Activated CD8-positive, alpha-beta memory T cell treated with anti-CD3 and anti-CD28 coated beads, Interleukin-2, amount 50 U/mL, for 1 hour (primary cell): Measurements from ENCODE around the gene RILPL1.
"Not testable (repeated sequence)": the region's sequence is repeated elsewhere in the genome, so short reads cannot be mapped to it uniquely, and the experiment has no call there.

Experiments used
- DNase-seq: peaks from one replicate; pipeline ENCODE4 v3.0.0-alpha.2; 2020; ENCODE audit errors: extremely low read depth

The RILPL1 gene, protein sequence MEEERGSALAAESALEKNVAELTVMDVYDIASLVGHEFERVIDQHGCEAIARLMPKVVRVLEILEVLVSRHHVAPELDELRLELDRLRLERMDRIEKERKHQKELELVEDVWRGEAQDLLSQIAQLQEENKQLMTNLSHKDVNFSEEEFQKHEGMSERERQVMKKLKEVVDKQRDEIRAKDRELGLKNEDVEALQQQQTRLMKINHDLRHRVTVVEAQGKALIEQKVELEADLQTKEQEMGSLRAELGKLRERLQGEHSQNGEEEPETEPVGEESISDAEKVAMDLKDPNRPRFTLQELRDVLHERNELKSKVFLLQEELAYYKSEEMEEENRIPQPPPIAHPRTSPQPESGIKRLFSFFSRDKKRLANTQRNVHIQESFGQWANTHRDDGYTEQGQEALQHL

DNA sequence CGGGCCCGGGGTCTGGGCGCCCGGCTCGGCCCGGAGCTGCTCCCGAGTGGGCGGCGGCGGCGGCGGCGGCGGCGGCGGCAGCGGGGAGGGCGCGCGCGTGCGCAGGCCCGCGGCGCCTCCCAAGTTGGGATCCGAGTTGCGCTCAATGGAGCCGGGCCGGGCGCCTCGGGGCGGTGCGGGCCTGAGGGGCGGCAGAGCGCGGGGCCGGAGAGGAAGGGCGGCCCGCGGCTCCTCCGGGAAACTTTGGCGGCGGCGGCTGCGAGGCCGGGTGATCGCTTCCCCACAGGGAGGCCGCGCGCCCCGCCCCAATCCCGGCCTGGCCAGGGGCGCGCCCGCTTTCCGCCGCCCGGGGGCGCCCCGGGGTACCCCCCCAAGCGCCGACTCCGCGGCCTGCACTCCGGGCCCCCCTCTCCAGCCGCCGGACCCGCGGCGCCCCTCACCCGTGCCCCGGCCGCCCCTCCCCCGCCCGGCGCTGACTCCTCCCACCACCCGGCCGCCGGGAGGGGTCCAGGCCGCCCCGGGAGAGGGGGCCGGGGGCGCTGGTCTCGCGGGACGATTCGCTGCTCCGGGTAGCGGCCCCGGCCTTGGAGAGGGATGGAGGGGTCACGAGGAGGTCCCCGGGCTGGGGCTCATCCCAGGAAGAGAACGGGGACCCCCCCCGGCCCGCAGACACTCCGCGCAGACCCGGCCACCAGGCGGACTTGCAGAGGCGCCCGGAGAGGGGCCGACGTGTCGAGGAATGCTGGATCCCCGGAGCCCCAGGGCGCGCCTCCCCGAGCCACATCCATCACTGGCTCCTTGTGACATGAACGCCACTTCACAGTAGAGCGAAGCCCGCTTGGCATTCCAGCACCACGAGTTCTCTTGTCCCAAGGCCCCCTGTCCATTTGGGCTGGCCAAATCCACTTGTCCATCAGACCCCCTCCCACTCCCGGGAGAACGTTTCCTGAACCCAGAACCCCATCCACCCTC is at the start of gene RILPL1:
Gene RILPL1, minus strand, starts transcription at position 48 of the 972 bp plus-strand sequence. CDS start 237 bp downstream, outside the sequence.
- no peak for DNase-seq

DNA sequence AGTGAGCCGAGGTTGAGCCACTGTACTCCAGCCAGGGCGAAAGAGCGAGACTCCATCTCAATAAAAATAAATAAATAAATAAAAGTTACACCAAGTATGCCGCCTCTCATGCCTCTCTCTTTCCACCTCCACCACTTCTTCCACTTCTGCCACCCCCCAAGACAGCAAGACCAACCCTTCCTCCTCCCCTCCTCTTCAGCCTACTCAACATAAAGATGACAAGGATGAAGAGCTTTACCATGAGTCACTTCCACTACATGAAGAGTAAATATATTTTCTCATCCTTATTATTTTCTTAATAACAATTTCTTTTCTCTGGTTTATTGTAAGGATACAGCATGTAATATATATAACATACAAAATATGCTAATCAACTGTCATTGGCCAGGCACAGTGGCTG is 47.3 kb upstream of the RILPL1 start:
- DNase-seq = no peak

DNA sequence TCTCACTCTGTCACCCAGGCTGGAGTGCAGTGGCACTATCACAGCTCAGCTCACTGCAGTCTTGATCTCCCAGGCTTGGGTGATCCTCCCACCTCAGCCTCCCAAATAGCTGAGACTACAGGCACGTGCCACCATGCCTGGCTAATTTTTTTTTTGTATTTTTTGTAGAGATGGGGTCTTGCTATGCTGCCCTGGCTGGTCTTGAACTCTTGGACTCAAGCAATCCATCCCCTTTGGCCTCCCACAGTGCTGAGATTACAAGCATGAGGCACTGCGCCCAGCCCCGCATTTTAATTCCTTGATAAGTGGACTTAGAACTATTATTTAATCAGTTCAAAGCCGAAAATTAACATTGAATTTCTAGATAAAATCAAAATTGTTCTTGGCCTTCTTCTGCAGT is 45.3 kb upstream of the RILPL1 start:
- DNase-seq = not testable (repeated sequence)

DNA sequence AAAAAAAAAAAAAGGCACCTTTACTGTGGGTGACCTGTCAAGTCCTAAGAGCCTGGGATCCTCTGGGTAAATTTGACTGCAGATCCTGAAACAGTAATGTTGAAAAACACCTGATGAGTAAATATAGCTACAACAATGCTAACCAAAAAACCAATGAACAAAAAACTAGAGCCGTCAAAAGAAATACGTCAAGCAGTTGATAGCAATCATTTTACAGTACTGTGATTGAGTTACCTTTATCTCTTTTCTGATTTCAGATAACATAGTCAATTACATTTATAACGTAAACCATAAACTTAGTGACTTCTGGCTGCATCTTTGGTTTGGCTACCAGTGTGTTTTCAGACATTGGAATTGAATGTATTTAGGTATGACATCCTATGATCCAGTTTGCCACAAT is 44.7 kb upstream of the RILPL1 start:
- no peak for DNase-seq

DNA sequence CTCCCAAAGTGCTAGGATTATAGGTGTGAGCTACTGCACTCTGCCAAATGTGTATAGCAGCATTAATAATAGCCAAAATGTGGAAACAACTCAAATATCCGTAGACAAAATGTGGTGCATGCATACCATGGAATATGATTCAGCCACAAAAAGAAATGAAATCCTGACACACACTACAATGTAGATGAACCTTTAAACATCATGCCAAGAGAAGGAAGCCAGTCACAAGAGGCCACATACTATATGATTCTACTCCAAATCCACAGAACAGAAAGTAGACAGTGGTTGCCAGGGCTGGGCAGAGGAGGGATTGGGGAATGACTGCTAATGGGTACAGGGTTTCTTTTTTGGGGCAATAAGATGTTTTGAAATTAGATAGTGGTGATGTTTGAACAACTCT is 43.1 kb upstream of the RILPL1 start:
- DNase-seq = no peak

DNA sequence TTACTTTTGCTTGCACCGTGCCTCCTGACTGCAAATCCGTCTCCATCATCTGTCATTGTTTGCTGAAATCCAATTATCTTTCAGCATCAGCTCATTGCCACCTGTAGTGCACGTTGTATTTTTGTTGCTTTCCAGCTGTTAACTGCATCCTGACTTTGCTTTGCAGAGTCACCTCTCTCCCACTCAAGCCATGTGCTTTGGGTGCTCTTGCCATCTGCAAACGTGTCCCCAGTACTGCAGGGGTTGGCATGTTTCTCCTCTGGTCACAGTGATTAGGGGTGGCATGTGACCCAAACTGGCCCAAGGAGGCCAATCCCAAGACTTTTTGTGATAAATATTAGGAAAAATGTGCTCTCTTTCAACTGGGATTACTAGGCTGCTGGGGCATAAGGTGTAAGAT is 40.4 kb upstream of the RILPL1 start:
- DNase-seq = no peak

DNA sequence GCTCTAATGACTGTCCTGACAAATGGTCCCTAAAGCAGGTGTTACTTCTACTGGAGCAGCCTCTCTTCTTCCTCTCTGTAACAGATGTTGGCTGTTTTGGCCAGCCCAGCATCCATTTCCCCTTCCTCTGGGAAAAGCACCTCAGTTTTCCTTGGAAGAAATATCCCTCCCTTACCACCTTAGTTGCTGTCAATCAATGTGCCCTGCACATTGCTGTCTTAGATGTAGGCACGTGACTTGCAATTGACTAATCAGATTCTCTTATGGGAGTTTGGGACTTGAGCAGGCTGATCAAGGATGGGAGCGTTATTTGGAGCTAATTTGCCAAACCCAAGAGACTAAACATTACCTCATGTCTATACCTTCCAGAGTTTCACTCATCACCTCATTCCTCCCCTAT is 38.9 kb upstream of the RILPL1 start:
- DNase-seq = no peak

DNA sequence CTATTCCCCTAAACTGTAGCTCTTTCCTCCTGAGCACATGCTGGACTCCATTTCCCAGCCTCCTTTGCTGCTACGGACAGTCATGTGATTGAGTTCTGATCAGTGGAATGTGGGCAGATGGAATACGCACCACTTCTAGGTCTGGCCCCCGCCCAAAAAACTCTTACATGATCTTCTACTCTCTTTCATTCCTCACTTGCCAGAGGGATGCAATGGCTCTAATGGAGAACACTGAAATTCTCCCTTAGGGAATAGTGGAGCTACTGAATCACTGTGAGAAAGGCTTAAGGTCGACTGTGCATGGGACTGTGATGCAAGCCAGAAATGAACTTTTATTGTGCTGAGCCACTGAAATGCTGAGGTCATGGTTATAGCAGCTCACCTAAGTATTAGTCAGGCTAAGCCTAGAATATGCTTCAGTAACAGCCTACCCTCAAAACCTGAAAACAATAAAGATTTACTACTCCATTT is 37.9 kb upstream of the RILPL1 start:
- DNase-seq = no peak

DNA sequence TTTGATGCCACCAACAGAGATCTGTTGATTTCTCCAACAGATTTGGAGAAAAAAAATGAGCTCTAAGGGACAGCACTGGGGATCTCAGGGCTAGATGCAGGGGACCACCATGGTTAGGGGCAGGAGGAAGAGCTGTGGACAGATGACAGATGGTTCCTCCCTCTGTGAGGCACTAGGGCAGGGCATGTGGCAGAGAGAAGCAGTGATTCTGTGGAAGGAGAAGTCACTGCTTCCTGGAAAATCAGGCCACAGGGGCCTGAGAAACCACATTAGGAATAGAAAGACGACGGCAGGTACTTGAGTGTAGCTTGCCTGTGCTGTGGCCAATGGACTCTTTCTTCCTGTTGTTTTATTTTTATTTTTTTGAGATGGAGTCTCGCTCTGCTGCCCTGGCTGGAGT is 25.9 kb upstream of the RILPL1 start:
- DNase-seq = no peak

DNA sequence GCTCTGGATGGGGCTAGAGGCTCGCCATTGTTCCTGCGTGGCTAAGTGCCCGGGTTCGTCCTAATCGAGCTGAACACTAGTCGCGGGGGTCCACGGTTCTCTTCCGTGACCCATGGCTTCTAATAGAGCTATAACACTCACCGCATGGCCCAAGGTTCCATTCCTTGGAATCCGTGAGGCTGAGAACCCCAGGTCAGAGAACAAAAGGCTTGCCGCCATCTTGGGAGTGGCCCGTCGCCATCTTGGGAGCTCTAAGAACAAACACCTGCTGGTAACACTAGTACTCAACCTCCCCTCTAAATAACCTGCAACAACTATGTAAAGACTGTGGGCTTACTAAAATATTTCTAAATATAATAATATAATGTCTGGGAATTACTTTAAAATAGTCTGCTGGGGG is 25.0 kb upstream of the RILPL1 start:
- not testable (repeated sequence) for DNase-seq

DNA sequence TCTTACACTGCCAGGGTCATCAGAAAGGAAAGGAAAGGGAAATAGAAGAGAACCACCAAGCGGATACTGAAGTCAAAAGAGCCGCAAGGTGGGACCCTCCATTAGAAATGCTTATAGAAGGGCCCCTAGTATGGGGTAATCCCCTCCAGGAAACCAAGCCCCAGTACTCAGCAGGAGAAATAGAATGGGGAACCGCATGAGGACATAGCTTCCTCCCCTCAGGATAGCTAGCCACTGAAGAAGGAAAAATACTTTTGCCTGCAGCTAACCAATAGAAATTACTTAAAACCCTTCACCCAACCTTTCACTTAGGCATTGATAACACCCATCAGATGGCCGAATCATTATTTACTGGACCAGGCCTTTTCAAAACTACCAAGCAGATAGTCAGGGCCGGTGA is 21.3 kb upstream of the RILPL1 start:
- not testable (repeated sequence) for DNase-seq

DNA sequence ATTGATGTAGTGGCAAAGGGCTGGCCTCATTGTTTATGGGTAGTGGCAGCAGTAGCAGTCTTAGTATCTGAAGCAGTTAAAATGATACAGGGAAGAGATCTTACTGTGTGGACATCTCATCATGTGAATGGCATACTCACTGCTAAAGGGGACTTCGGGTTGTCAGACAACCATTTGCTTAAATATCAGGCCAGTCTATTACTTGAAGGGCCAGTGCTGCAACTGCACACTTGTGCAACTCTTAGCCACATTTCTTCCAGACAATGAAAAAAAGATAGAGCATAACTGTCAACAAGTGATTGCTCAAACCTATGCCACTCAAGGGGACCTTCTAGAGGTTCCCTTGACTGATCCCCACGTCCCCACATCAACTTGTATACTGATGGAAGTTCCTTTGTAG is 20.6 kb upstream of the RILPL1 start:
- DNase-seq = not testable (repeated sequence)

DNA sequence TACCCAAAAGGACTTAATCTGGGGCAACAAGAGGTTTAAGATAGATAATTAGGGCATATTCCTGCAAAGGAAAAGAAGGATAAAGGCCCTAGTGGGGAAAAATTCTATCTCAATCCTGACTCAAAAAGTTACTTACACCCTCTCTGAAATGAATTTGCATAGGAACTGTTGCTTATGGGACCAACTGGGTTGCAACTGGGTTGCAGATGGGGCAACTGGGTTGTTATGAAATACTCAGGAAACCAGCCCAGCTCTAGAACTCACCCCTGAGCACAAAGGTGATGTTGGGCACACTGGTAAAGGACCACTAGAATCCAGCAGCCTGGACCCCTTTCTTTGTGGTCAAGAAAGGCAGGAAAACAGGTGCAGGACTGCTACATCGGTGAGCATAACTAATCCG is 17.2 kb upstream of the RILPL1 start:
- no peak for DNase-seq

DNA sequence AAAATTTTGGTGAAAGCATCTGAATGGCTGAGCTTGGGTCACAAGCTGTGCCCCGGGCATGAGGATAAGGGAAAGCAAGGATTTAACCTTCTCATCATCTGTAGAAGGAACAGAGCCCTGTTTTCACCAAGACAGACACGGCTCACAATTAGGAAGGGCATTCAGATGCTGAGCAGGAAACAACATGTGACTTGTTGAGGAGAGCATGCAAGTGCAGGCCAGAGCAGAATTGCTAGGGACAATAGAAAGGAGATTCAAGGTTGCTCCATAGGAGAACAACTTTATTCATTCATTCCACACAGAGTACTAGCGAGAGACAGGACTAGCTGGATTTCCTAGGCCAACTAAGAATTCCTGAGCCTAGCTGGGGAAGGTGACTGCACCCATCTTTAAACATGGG is 14.6 kb upstream of the RILPL1 start:
- no peak for DNase-seq

DNA sequence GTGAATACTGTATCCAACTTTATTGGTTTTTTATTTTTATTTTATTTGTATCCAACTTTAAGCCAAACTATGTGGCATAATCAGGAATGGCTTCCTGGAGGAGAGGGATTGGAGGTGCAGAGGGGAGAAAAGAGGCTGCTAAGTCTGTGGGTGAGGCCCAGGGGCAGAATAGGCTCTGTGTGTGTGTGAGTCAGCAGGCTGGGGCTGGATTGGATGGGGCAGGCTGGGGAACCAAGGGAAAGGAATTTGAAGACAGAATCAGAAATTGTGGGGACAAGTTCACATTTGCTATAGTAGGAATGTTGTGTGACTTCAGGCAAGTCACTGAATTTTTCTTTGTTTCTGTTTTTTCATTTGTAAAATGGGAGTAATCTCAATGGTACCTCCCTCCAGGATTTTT is 12.8 kb upstream of the RILPL1 start:
- DNase-seq = no peak

DNA sequence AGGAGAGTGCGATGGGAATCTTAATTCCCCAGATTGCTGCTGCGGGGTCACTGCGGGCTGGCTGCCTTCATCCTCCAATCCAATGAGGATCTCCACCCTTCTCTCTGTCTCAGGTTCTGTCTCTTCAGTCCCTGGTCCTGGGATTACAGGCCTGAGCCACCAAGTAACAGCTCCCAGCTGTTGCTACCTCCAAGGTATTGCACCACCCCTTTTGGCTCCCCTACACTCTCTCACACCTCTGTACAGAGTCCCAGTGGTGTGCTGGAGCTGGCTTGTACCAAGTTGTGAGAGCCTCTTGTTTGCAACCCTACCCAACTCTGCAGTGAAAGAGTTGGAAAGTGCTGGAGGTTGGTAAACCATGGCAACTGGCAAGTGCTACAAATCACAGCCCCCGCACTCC is 10.0 kb upstream of the RILPL1 start:
- DNase-seq = no peak

DNA sequence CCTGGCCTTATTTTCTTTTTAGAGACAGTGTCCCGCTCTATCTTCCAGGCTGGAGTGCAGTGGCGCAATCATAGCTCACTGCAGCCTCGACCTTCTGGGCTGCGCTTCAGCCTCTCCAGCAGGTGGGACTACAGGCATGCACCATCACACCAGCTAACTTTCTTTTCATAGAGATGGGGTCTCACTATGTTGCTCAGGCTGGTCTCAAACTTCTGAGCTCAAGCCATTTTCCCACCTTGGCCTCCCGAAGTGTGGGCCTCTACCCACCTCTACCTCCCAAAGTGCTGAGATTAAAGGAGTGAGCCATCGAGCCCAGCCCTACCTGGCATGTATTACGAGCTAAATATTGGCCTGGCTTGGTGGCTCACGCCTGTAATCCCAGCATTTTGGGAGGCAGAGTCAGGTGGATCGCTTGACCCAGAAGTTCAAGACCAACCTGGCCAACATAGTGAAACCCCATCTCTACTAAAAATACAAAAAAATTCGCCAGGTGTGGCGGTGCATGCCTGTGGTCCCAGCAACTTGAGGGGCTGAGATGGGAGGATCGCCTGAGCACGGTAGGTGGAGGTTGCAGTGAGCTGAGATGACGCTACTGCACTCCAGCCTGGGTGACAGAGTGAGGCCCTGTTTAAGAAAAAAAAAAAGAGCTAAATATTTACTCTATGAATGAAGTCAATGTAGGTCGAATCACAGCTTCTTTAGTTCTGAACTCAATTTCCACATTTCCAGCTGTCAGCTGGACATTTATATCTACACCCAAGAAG is 7.6 kb upstream of the RILPL1 start:
- no peak for DNase-seq

DNA sequence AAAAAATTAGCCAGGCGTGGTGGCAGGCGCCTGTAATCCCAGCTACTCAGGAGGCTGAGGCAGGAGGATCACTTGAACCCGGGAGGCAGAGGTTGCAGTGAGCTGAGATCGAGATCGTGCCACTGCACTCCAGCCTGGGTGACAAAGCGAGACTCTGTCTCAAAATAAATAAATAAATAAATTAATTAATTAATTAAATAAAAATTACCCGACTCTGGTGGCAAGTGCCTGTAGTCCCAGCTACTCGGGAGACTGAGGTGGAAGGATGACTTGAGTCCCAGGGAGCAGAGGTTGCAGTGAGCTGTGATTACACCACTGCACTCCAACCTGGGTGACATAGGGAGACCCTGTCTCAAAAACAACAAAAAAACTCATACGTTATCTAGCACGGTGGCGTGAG is 2.4 kb upstream of the RILPL1 start:
- not testable (repeated sequence) for DNase-seq

DNA sequence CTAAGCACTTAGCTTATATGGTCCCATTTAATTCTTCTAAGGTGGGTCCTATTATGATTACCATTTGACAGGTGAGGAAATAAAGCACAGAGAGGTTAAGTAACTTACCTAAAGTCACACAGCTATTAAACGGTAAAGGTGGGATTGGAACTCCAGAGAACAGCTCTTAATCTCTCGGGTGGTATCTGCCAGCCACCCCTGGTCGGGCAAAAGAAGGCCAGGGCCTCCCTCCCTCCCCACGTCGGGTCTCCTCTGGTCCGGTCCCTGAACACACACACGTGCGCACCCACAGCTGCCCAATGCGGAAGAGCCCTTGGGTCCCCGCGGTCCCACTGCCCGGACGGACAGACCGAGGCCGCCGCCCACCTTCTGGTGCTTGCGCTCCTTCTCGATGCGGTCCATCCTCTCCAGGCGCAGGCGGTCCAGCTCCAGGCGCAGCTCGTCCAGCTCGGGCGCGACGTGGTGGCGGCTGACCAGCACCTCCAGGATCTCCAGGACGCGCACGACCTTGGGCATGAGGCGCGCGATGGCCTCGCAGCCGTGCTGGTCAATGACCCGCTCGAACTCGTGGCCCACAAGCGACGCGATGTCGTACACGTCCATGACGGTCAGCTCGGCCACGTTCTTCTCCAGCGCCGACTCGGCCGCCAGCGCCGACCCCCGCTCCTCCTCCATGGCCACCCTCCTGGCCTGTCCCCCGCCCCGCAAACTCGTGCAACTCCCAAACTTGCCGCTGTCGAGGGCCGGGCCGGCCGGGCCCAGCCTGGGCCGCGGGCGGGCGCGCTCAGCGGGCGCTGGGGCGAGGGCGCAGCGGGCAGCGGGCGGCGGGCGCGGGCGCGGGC is 490 bp downstream of the RILPL1 start:
- no peak for DNase-seq

DNA sequence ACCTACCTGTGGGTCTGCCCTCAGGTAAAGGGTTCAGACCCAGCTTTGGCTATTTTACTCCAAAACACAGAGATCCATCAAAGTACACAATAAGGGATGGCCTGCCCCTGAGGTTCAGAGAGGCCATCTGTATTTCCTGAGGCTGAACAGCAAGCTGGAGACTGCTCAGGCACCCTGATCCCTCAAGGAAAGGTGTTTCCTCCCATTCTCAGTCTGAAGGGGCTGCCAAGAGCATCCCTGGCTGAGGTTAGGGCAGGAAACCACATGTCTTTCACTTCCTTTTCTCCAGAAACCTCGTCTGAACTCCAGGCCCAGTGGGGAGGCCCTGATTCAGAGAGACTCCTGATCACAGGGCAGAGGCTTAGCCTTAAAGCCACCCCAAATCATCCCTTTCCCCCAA is 1.5 kb downstream of the RILPL1 start:
- no peak for DNase-seq

DNA sequence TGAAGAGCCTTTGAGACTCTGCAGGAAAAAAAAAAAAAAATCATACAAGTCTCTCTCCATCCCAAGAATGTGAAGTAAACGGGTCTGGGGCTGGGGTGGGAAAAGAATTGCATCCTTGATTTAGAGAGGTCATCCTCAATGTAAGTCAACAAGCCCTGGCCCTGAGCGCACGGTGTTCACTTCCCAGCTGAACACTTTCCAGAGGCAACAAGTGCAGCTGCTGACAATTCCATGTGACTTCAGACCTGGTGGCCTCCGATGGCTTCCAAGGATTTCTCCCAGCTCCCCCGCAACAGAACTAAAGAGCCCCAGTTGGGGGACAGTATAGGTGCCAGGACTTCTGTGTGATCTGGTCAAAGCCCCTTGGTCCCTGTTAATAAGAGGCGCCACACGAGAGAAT is 2.4 kb downstream of the RILPL1 start:
- DNase-seq = no peak
